Osteoblast (primary cell): ENCODE data around the gene LCOR. TPM values are rescaled to one million over a fixed set of nuclear protein-coding genes. Genes with fewer than 3 reads are reported as not detected.

Experiments used
- DNase-seq: peaks from one replicate; pipeline ENCODE4 v3.0.0; 2011; ENCODE audit warnings: low spot score, mixed read lengths; ENCODE audit not compliant: insufficient read length; ENCODE audit errors: missing footprints
- H2AFZ ChIP-seq: 2 replicates; pipeline ENCODE4 v1.6.0; 2011; ENCODE audit warnings: mild to moderate bottlenecking, low read length
- H3K27ac ChIP-seq: 2 replicates; pipeline ENCODE4 v1.5.1; 2011; ENCODE audit warnings: mild to moderate bottlenecking, low read depth, low read length, moderate library complexity
- H3K27me3 ChIP-seq: 2 replicates; pipeline ENCODE4 v1.6.0; 2012; ENCODE audit warnings: mild to moderate bottlenecking, control low read depth, inconsistent platforms, low read length, moderate library complexity; ENCODE audit not compliant: insufficient read depth
- H3K36me3 ChIP-seq: 2 replicates; pipeline ENCODE4 v1.5.1; 2011; ENCODE audit warnings: mild to moderate bottlenecking, low read length, control low read depth, moderate library complexity; ENCODE audit not compliant: insufficient read depth
- H3K4me1 ChIP-seq: 2 replicates; pipeline ENCODE4 v1.5.1; 2011; ENCODE audit warnings: mild to moderate bottlenecking, low read length, control low read depth, moderate library complexity; ENCODE audit not compliant: insufficient read depth
- H3K4me2 ChIP-seq: 2 replicates; pipeline ENCODE4 v1.6.0; 2011; ENCODE audit warnings: mild to moderate bottlenecking, low read length; ENCODE audit not compliant: insufficient read depth
- H3K4me3 ChIP-seq: fragments of 200-600 bp; sonication (generic); 3 replicates; pipeline ENCODE4 v1.5.1; 2012; ENCODE audit warnings: mild to moderate bottlenecking, low read length, inconsistent platforms; ENCODE audit not compliant: insufficient read depth
- H3K79me2 ChIP-seq: 2 replicates; pipeline ENCODE4 v1.6.0; 2012; ENCODE audit warnings: mild to moderate bottlenecking, low read length, control low read depth, inconsistent platforms; ENCODE audit not compliant: insufficient read depth
- H3K9me3 ChIP-seq: 2 replicates; pipeline ENCODE4 v1.5.1; 2011; ENCODE audit warnings: low read depth, low read length, control low read depth
- H4K20me1 ChIP-seq: 2 replicates; pipeline ENCODE4 v1.6.0; 2012; ENCODE audit warnings: mild to moderate bottlenecking, low read length, control low read depth; ENCODE audit not compliant: insufficient read depth
- total RNA-seq: library from RNA; depleted of rRNA; stranded (reverse); fragments of >200 nt; gene quantifications from 2 replicates; pipeline ENCODE4 v1.2.3, GENCODE V29; 2012
- TF ChIP-seq, protein P1 (sequence below): IDR thresholded peaks from 2 replicates; pipeline ENCODE4 v1.5.1; 2011; ENCODE audit warnings: mild to moderate bottlenecking, low read depth, low read length, moderate library complexity; ENCODE audit errors: extremely low read depth

LCOR gene
- total RNA-seq, result 19.2 and 25.0 TPM in 2 replicates

DNA sequence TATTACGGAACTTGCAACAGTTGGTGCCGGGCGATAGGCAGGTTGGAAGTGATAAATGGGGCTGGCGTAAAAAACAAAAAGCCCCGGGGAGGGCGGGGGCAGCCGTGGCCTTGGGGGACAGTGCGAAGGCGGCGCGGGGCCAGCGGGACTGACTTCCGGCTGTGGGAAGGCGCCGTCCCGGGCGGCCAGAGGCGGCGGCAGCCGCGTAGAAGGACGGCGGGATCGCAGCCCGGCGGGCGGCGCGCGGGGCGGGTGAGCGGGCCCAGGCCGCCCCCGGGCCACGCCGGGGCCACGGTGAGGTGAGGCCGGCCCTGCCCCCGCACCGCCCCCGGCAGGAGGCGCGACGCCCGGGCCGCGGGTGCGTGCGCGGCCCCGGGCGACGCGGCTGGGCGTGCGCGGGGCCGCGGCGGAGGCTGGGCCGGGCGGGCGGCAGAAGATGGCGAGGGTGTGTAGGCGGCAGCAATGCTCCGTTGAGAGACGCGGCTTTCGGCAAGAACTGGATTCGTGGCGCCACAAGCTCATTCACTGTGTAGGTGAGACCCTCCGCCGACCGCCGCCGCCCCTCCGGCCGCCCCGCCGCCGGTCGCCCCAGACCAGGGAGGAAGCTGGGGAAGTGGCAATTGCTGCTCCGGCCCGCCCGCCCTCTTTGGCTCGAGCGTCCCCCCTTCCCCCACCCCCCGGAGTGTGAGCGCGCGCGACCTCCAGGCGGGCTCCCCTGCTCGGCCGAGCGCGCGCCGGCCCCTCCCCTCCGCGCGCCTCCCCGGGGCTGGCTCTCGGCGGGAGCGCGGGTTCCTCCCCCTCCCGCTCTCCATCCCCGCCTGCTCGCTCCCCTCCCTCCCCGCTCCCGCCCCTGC is at the start of gene LCOR:
Gene LCOR (plus strand): TSS at position 432 of the 854 bp plus-strand sequence. CDS start 116,760 bp downstream, outside the sequence.
- peaks cover 46% of the 10 kb centered on the region for H3K79me2 ChIP-seq
- peak within 1 kb of the TSS; percentile 80 for H2AFZ ChIP-seq
- H3K36me3 ChIP-seq, result no peaks in the 10 kb centered on the region
- H4K20me1 ChIP-seq, result peaks cover 36% of the 10 kb centered on the region
- H3K27me3 ChIP-seq, result no peaks in the 10 kb centered on the region
- no peaks in the 10 kb centered on the region for H3K9me3 ChIP-seq
- peak within 1 kb of the TSS; percentile 91 for H3K4me2 ChIP-seq
- TF ChIP-seq, protein P1, sequence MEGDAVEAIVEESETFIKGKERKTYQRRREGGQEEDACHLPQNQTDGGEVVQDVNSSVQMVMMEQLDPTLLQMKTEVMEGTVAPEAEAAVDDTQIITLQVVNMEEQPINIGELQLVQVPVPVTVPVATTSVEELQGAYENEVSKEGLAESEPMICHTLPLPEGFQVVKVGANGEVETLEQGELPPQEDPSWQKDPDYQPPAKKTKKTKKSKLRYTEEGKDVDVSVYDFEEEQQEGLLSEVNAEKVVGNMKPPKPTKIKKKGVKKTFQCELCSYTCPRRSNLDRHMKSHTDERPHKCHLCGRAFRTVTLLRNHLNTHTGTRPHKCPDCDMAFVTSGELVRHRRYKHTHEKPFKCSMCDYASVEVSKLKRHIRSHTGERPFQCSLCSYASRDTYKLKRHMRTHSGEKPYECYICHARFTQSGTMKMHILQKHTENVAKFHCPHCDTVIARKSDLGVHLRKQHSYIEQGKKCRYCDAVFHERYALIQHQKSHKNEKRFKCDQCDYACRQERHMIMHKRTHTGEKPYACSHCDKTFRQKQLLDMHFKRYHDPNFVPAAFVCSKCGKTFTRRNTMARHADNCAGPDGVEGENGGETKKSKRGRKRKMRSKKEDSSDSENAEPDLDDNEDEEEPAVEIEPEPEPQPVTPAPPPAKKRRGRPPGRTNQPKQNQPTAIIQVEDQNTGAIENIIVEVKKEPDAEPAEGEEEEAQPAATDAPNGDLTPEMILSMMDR, result no peak
- DNase-seq, result peak; percentile 100
- H3K4me3 ChIP-seq, result peak within 1 kb of the TSS; percentile 90
- peaks cover 28% of the 10 kb centered on the region for H3K4me1 ChIP-seq
- H3K27ac ChIP-seq, result peak within 1 kb of the TSS; percentile 69

DNA sequence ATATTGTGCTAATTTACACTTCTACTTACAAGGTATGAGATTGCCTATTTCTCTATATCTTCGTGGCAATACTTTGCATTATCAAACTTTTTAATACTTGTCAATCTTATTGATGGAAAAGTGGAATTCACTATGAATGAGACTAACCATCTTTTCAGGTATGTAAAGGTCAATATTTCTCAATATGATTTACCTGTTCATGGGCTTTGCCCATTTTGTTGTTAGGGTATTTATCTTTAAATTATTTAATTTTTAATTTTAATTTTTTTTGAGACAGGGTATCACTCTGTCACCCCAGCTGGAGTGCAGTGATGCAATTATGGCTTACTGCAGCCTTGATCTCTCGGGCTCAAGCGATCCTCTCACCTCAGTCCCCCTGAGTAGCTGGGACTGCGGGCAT is 47.8 kb upstream of the LCOR start:
- Histone ChIP-seq H3K4me2 (no peak overlapping the region), H3K27ac (no peak overlapping the region), H4K20me1 (no peaks in the 10 kb centered on the region), H3K36me3 (no peaks in the 10 kb centered on the region), H3K4me1 (no peaks in the 10 kb centered on the region), H3K4me3 (no peak overlapping the region), H3K27me3 (peaks cover under 1% of the 10 kb centered on the region), H2AFZ (no peak overlapping the region), H3K79me2 (no peaks in the 10 kb centered on the region), H3K9me3 (peaks cover 2% of the 10 kb centered on the region)
- TF ChIP-seq, protein P1, result no peak
- no peak for DNase-seq

DNA sequence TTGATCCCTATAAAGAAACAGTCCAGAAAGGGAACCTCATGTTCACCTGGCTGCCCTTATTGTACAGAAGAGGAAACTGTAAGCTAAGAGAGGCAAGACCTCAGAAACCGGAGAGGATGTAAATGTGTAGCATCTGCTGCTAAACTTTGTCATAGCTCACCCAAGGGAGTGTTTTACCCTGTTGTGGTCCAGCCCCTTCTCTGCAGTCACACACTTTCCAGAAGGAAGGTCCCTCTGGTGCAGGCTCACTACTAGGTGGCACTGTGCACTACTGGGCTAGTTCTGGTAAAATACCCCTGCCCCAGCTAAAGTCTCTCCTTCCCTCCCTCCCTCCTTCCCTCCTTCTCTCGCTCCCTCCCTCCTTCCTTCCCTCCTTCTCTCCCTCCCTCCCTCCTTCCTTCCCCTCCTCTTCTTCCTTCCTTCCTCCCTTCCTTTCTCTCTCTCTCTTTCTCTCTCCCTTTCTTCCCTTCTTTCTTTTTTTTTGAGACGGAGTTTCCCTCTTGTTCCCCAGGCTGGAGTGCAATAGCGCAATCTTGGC is 42.5 kb upstream of the LCOR start:
- H3K36me3 ChIP-seq, result no peaks in the 10 kb centered on the region
- H3K4me1 ChIP-seq, result peaks cover under 1% of the 10 kb centered on the region
- no peak overlapping the region for H3K4me3 ChIP-seq
- no peak for DNase-seq
- peaks cover 5% of the 10 kb centered on the region for H3K27me3 ChIP-seq
- no peak overlapping the region for H2AFZ ChIP-seq
- no peak overlapping the region for H3K4me2 ChIP-seq
- H3K79me2 ChIP-seq, result no peaks in the 10 kb centered on the region
- no peaks in the 10 kb centered on the region for H4K20me1 ChIP-seq
- TF ChIP-seq, protein P1, result no peak
- H3K9me3 ChIP-seq, result no peaks in the 10 kb centered on the region
- no peak overlapping the region for H3K27ac ChIP-seq

DNA sequence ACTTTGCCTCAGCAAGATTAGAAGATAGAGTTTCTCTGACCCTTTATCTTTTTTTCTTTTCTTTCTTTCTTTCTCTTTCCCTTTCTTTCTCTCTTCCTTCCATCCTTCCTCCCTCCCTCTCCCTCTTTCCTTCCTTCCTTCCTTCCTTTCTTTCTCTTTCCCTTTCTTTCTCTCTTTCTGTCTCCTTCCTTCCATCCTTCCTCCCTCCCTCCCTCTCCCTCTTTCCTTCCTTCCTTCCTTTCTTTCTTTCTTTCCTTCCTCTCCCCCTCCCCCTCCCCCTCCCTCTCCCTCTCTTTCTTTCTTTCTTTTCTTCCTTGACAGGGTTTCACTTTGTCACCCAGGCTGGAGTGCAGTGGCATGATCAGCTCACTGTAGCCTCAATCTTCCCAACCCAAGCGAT is 40.2 kb upstream of the LCOR start:
- peaks cover 4% of the 10 kb centered on the region for H3K4me1 ChIP-seq
- peaks cover 5% of the 10 kb centered on the region for H3K27me3 ChIP-seq
- no peak overlapping the region for H3K4me2 ChIP-seq
- no peak overlapping the region for H3K4me3 ChIP-seq
- H3K79me2 ChIP-seq, result no peaks in the 10 kb centered on the region
- no peak overlapping the region for H3K27ac ChIP-seq
- no peak for DNase-seq
- H2AFZ ChIP-seq, result no peak overlapping the region
- TF ChIP-seq, protein P1, result no peak
- H4K20me1 ChIP-seq, result no peaks in the 10 kb centered on the region
- H3K9me3 ChIP-seq, result no peaks in the 10 kb centered on the region
- H3K36me3 ChIP-seq, result no peaks in the 10 kb centered on the region
